Measurements from ENCODE around the gene UBE4A. TPM values are rescaled to one million over a fixed set of nuclear protein-coding genes. Genes with fewer than 3 reads are reported as not detected.

UBE4A gene
- total and polyA plus RNA-seq, 2 donors (not counting 3 experiments of a cell fraction or from before 2014, with no cell fraction given) = 13.3 to 40.2 TPM

- dilution Hi-C loops (cut with MboI; ENCODE audit: extremely low pct_ligation_motif_present, low sequenced_read_pairs) (loop anchor here (25.0 kb wide), 1 partner anchor 113 kb away; no protein-coding TSS in a partner anchor), intact Hi-C loops (cut with micrococcal nuclease) (no loop called here)
- Histone ChIP-seq H3K4me2 (ENCODE audit: insufficient read depth, low read length) (no peak overlapping the region), H3K9me1 (replicated peaks; ENCODE audit: control insufficient read depth, extremely low read depth, insufficient read depth, low read length) (no peaks in the 10 kb centered on the region), H3K4me3 (replicated peaks in 1 of 3; ENCODE audit: insufficient read depth in 1 of 3, low read depth in 1 of 3, low read length in 3 of 3) (no peak overlapping the region), H3K9ac (replicated peaks; ENCODE audit: extremely low read depth, insufficient read depth, low read length) (no peak overlapping the region), H3K27ac (ENCODE audit: insufficient read depth, low read depth, low read length) (no peak overlapping the region), H2AFZ (ENCODE audit: low read depth, low read length) (no peak overlapping the region), H3K79me2 (ENCODE audit: control insufficient read depth, insufficient read depth, low read length) (no peaks in the 10 kb centered on the region), H3K27me3 (ENCODE audit: control insufficient read depth in 2 of 2, insufficient read depth in 2 of 2, low read length in 2 of 2) (no peaks in the 10 kb centered on the region), H3K9me3 (replicated peaks; ENCODE audit: control insufficient read depth, insufficient read depth, low read length) (no peaks in the 10 kb centered on the region), H4K20me1 (replicated peaks; ENCODE audit: control insufficient read depth, extremely low read depth, insufficient read depth, low read length) (no peaks in the 10 kb centered on the region), H3K36me3 (ENCODE audit: control insufficient read depth in 2 of 2, extremely low read depth in 1 of 2, insufficient read depth in 2 of 2, low read length in 2 of 2) (peaks cover 28% of the 10 kb centered on the region in 2 experiments), H3K4me1 (ENCODE audit: control insufficient read depth, extremely low read depth, insufficient read depth, low read length) (no peaks in the 10 kb centered on the region)
- no peak for FAIRE-seq
- no TSS peak for BruUV-seq (replicated peaks)
- POLR2A ChIA-PET = no interaction called here
- DNase-seq (ENCODE audit: low read depth, low spot score) = no peak
- CTCF ChIA-PET = interaction anchor here (0.8 to 1.5 kb wide), 2 partner anchors 114 to 176 kb away, joined by 3 to 5 read pairs; no protein-coding TSS in a partner anchor
- TF ChIP-seq EZH2 (IDR thresholded peaks at IDR 0.05; ENCODE audit: borderline replicate concordance, low read depth, low read length, severe bottlenecking) = no peak
- no peak for TF ChIP-seq POLR2AphosphoS5 (IDR thresholded peaks at IDR 0.05; ENCODE audit: insufficient read depth, low read depth, low read length)
- no peak for TF ChIP-seq POLR2A (IDR thresholded peaks at IDR 0.05; ENCODE audit: low read depth, low read length)
- no peak for TF ChIP-seq MYC (IDR thresholded peaks at IDR 0.05; ENCODE audit: low read depth, low read length)
- no peak for TF ChIP-seq CTCF (IDR thresholded peaks at IDR 0.05; ENCODE audit: extremely low read depth in 1 of 2, insufficient read depth in 1 of 2, low read depth in 1 of 2, low read length in 2 of 2)
- TF ChIP-seq FOS (IDR thresholded peaks at IDR 0.05; ENCODE audit: borderline replicate concordance, insufficient read depth, low read length) = no peak
- no peak for TF ChIP-seq MAX (IDR thresholded peaks at IDR 0.05; ENCODE audit: insufficient read depth, insufficient read length)
- TF ChIP-seq GATA2 (IDR thresholded peaks at IDR 0.05; ENCODE audit: insufficient read depth, insufficient read length, low read depth, low read length) = no peak
- TF ChIP-seq JUN (IDR thresholded peaks at IDR 0.05; ENCODE audit: borderline replicate concordance, insufficient read depth, insufficient read length, low read depth) = no peak
Measured at GRCh38 chr11:118374729-118375128, 15.3 kb downstream of the UBE4A start.

Measured in endothelial cell of umbilical vein (primary cell).